GM12891 (cell line): ENCODE measurements around the gene SH2D6.

Experiments
- PAX5 ChIP-seq: IDR thresholded peaks from 2 replicates; pipeline ENCODE4 v1.6.1; 2011; ENCODE audit warnings: low read length, moderate library complexity, mild to moderate bottlenecking; ENCODE audit not compliant: insufficient read depth, severe bottlenecking
- POLR2A ChIP-seq: IDR thresholded peaks from 2 replicates; pipeline ENCODE4 v1.6.1; 2011; ENCODE audit warnings: low read depth, low read length, control low read depth
- POLR2AphosphoS5 ChIP-seq: IDR thresholded peaks from 2 replicates; pipeline ENCODE4 v1.6.1; 2011; ENCODE audit warnings: low read depth, low read length, control low read depth
- POU2F2 ChIP-seq: IDR thresholded peaks from 2 replicates; pipeline ENCODE4 v1.6.1; 2011; ENCODE audit warnings: low read depth, mild to moderate bottlenecking, control low read depth, low read length, moderate library complexity
- SPI1 ChIP-seq: IDR thresholded peaks from 2 replicates; pipeline ENCODE4 v1.6.1; 2011; ENCODE audit warnings: low read depth, low read length, control low read depth
- TAF1 ChIP-seq: IDR thresholded peaks from 2 replicates; pipeline ENCODE4 v1.6.1; 2011; ENCODE audit warnings: low read depth, low read length, control low read depth

- TF ChIP-seq POLR2AphosphoS5: no peak
- no peak for TF ChIP-seq POLR2A
- TF ChIP-seq TAF1: no peak
- no peak for TF ChIP-seq POU2F2
- no peak for TF ChIP-seq SPI1
- TF ChIP-seq PAX5: no peak
Observed at GRCh38 chr2:85423525-85423924, 5.0 kb downstream of the SH2D6 start.
